CD14-positive monocyte (primary cell): ENCODE data around the gene NID2. TPM values are rescaled to one million over a fixed set of nuclear protein-coding genes. Genes with fewer than 3 reads are reported as not detected.

Experiments used
- DNase-seq, 3 donors: peaks; one replicate each; pipeline ENCODE4 v3.0.0-alpha.2; 2011 to 2022
- H2AFZ ChIP-seq: 2 replicates; pipeline ENCODE4 v1.6.0; 2012; ENCODE audit warnings: mild to moderate bottlenecking, low read depth, low read length, inconsistent platforms; ENCODE audit not compliant: insufficient read depth, poor library complexity, severe bottlenecking
- H3K27ac ChIP-seq, 2 donors: 1 replicate in 1 of 2; 2 replicates in 1 of 2; pipeline ENCODE4 v1.5.1; 2012 to 2013; ENCODE audit warnings: low read length in 2 of 2, control low read depth in 1 of 2, inconsistent platforms in 1 of 2, low read depth in 1 of 2, mild to moderate bottlenecking in 1 of 2
- H3K27me3 ChIP-seq, 2 donors: one replicate each; pipeline versions ENCODE4 v1.6.0 to v1.6.1; 2011 to 2013; ENCODE audit warnings: low read length in 2 of 2; ENCODE audit not compliant: control insufficient read depth in 2 of 2, insufficient read depth in 2 of 2
- H3K36me3 ChIP-seq, 2 donors: replicated peaks in 1 of 2; 1 replicate in 1 of 2; 2 replicates in 1 of 2; pipeline versions ENCODE4 v1.5.1 to v1.6.1; 2012 to 2013; ENCODE audit warnings: low read length in 2 of 2, control low read depth in 1 of 2, inconsistent platforms in 1 of 2, mild to moderate bottlenecking in 1 of 2; ENCODE audit not compliant: insufficient read depth in 2 of 2, control insufficient read depth in 1 of 2
- H3K4me1 ChIP-seq, 2 donors: 1 replicate in 1 of 2; 2 replicates in 1 of 2; pipeline versions ENCODE4 v1.5.1 to v1.6.1; 2012 to 2013; ENCODE audit warnings: low read length in 2 of 2, control low read depth in 1 of 2, inconsistent platforms in 1 of 2, mild to moderate bottlenecking in 1 of 2, moderate library complexity in 1 of 2; ENCODE audit not compliant: insufficient read depth in 2 of 2, control insufficient read depth in 1 of 2
- H3K4me2 ChIP-seq: replicated peaks from 2 replicates; pipeline ENCODE3; 2012; ENCODE audit warnings: low read length, moderate library complexity, mild to moderate bottlenecking; ENCODE audit not compliant: poor library complexity, severe bottlenecking; ENCODE audit errors: extremely low read depth
- H3K4me3 ChIP-seq, 3 experiments: fragments of 200-600 bp in 1 of 3; sonication (generic) in 1 of 3; replicated peaks in 1 of 3; 1 replicate in 2 of 3; 2 replicates in 1 of 3; pipeline ENCODE4 v1.5.1; 2011 to 2013; ENCODE audit warnings: low read length in 3 of 3, mild to moderate bottlenecking in 3 of 3, control low read depth in 2 of 3, low read depth in 2 of 3, inconsistent platforms in 1 of 3, moderate library complexity in 1 of 3
- H3K79me2 ChIP-seq: 2 replicates; pipeline ENCODE4 v1.6.0; 2012; ENCODE audit warnings: mild to moderate bottlenecking, control low read depth, inconsistent platforms, low read length, moderate library complexity; ENCODE audit not compliant: insufficient read depth
- H3K9ac ChIP-seq: 2 replicates; pipeline ENCODE4 v1.6.0; 2017; ENCODE audit warnings: low read length, mild to moderate bottlenecking; ENCODE audit not compliant: insufficient read depth, poor library complexity, severe bottlenecking
- H3K9me3 ChIP-seq, 2 donors: replicated peaks in 1 of 2; 1 replicate in 1 of 2; 2 replicates in 1 of 2; pipeline versions ENCODE4 v1.5.1 to v1.6.1; 2012 to 2013; ENCODE audit warnings: low read length in 2 of 2, control low read depth in 1 of 2; ENCODE audit not compliant: control insufficient read depth in 1 of 2, insufficient read depth in 1 of 2
- H4K20me1 ChIP-seq: 2 replicates; pipeline ENCODE4 v1.6.0; 2012; ENCODE audit warnings: mild to moderate bottlenecking, low read length, control low read depth, moderate library complexity; ENCODE audit not compliant: insufficient read depth
- H3K27ac Mint-ChIP-seq, 7 donors: one replicate each; pipeline ENCODE4 v1.8.0; 2020; ENCODE audit warnings: mild to moderate bottlenecking in 7 of 7, mixed read lengths in 7 of 7, moderate library complexity in 6 of 7, inconsistent platforms in 2 of 7
- H3K27me3 Mint-ChIP-seq, 3 donors: one replicate each; pipeline ENCODE4 v1.8.0; 2021 to 2022; ENCODE audit warnings: low read depth in 3 of 3, mild to moderate bottlenecking in 3 of 3, mixed read lengths in 3 of 3, moderate library complexity in 3 of 3, inconsistent platforms in 1 of 3
- H3K36me3 Mint-ChIP-seq, 2 donors: one replicate each; pipeline ENCODE4 v1.8.0; 2020; ENCODE audit warnings: mixed read lengths in 2 of 2, inconsistent platforms in 1 of 2, mild to moderate bottlenecking in 1 of 2
- H3K4me1 Mint-ChIP-seq: one replicate; pipeline ENCODE4 v1.8.0; 2020; ENCODE audit warnings: mild to moderate bottlenecking, mixed read lengths
- H3K4me3 Mint-ChIP-seq, 2 donors: one replicate each; pipeline ENCODE4 v1.8.0; 2020; ENCODE audit warnings: mild to moderate bottlenecking in 2 of 2, mixed read lengths in 2 of 2, moderate library complexity in 1 of 2
- H3K9me3 Mint-ChIP-seq, 7 donors: one replicate each; pipeline ENCODE4 v1.8.0; 2020 to 2022; ENCODE audit warnings: mixed read lengths in 7 of 7, mild to moderate bottlenecking in 6 of 7, moderate library complexity in 6 of 7, inconsistent platforms in 2 of 7
- CTCF ChIP-seq: fragments of 200-600 bp; IDR thresholded peaks from one replicate; pipeline ENCODE4 v1.8.0; 2022; ENCODE audit warnings: antibody characterized with exemption, mild to moderate bottlenecking
- WGBS: methylation state at CpG from one replicate; pipeline ENCODE4 v1.1.5; 2013; ENCODE audit warnings: missing lambda C conversion rate; ENCODE audit not compliant: insufficient coverage; 5-methylcytosine and 5-hydroxymethylcytosine counted together
- intact Hi-C, 2 donors: fragments of 100-400 bp; cut with micrococcal nuclease; formaldehyde crosslinking; loops; one replicate each; pipeline versions ENCODE4 v1.15.0 to v1.15.1; 2023
- polyA plus RNA-seq, 3 donors: library from polyadenylated mRNA; depleted of rRNA in 1 of 3; unstranded in 2 of 3; stranded (reverse) in 1 of 3; fragments of 300-500 nt in 2 of 3; fragments of >200 nt in 1 of 3; fragmentation: Illumina TruSeq in 2 of 3; gene quantifications; 1 replicate in 2 of 3; 2 replicates in 1 of 3; pipeline ENCODE4 v1.2.3, GENCODE V29; 2012 to 2021

NID2 gene
- polyA plus RNA-seq, 3 donors = not detected

- no peaks in the 10 kb centered on the region for H3K27me3 ChIP-seq
- Mint-ChIP-seq H3K36me3 (peaks cover 76 to 79% of the 10 kb centered on the region in 2 donors), H3K27ac (peak overlapping the region in 2 of 7 donors; percentile 55 to 58), H3K9me3 (peaks cover 5 to 26% (median 12%) of the 10 kb centered on the region in 7 donors), H3K27me3 (peaks cover 0 to 2% (median 0%) of the 10 kb centered on the region in 3 donors), H3K4me1 (peaks cover 13% of the 10 kb centered on the region), H3K4me3 (no peak overlapping the region)
- H3K79me2 ChIP-seq = no peaks in the 10 kb centered on the region
- H4K20me1 ChIP-seq = peaks cover 42% of the 10 kb centered on the region
- no peak overlapping the region for H2AFZ ChIP-seq
- H3K36me3 ChIP-seq = peaks cover 30 to 82% of the 10 kb centered on the region in 2 donors
- no peak for DNase-seq
- no peaks in the 10 kb centered on the region for H3K4me1 ChIP-seq
- intact Hi-C loops = no loop called here
- TF ChIP-seq CTCF = no peak
- WGBS = 86% methylated on average over 2 of the region's 2 CpGs
- H3K9me3 ChIP-seq = peaks cover 7% of the 10 kb centered on the region in 2 donors
- no peak overlapping the region for H3K9ac ChIP-seq
- no peak overlapping the region for H3K4me2 ChIP-seq
- no peak overlapping the region for H3K27ac ChIP-seq
- no peak overlapping the region for H3K4me3 ChIP-seq
Observed at GRCh38 chr14:51957950-51958349, 110.9 kb downstream of the NID2 start.

Other genes with a start within 250 kb of the NID2 start
- 100 to 1,000 TPM in 2 of 3 donors, 10 to 100 TPM in 1; 42.7 to 151 (median 146) TPM for gene GNG2, start 208.4 kb downstream of the NID2 start, polyA plus RNA-seq
- gene RTRAF, start 79.5 kb downstream of the NID2 start, polyA plus RNA-seq = 100 to 1,000 TPM in 2 of 3 donors, 10 to 100 TPM in 1; 51.6 to 152 (median 149) TPM
- gene PTGDR, start 198.6 kb upstream of the NID2 start, polyA plus RNA-seq = not detected
- gene PTGER2, start 245.3 kb upstream of the NID2 start, polyA plus RNA-seq = 10 to 100 TPM; 51.5 to 90.4 (median 72.8) TPM